LoVo (cell line): ENCODE measurements around the gene AP3S1.
A peak's percentile ranks its signal among the peaks of the same experiment; 100 is the strongest.

Source experiments
- DNase-seq: peaks from one replicate; pipeline ENCODE4 v3.0.0-alpha.2; 2016; ENCODE audit warnings: low spot score

Gene AP3S1

DNA sequence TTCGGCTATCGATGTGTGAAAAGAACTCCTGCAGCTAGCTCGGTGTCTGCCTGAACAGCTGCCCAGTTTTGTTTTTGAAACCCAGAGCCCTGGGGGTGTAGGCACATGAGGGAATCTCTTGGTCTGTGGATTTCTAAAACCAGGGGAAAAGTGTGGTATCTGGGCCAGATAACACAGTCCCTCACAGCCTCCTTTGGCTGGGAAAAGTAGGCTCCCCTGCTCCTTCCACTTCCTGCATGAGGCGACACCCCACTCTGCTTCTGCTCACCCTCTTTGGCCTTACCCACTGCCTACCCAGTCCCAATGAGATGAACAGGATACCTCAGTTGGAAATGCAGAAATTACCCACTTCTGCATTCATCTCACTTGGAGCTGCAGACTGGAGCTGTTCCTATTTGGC, 15.8 kb upstream of the AP3S1 start:
- no peak for DNase-seq

DNA sequence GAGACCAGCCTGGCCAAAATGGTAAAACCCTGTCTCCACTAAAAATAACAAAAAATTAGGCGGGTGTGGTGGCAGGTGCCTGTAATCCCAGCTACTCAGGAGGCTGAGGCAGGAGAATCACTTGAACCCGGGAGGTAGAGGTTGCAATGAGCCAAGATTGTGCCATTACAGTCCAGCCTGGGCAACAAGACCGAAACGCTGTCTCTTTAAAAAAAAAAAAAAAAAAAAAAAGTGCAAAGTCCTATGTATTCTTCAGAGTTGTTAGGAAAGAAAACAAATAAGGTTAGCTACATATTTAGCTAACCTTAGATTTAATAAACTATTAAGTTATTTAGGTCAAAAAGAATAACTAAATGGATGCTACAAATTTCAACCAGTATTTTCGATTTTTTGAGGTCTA, 11.8 kb upstream of the AP3S1 start:
- DNase-seq, result no peak

DNA sequence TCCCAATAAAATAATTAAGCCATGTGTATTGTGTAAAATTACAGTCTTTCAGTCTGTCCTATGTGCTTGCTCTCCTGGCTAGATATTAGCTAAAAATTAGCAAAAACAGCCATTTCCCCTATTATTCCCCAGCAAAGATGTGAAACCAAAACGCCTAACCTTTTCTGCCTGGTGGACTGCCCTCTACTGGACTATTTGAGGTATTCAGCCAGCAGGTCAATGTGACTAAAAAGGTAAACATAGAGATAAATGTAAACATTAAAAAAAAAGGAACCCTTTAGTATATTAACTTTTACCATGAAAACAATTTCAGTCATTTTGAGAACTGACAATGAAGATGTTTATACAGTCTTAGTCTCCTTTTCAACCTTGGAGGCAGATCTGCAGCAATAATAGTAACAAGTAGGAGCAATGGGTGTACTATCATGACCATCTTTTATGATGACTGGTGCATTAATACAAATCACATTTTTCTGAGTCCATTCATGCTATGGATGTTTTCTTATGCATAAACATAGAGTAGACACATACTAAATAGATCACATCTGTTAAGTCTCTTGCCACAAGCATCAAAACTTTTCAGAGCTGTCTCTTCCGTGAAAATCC, 10.5 kb upstream of the AP3S1 start:
- DNase-seq, result peak; percentile 35

DNA sequence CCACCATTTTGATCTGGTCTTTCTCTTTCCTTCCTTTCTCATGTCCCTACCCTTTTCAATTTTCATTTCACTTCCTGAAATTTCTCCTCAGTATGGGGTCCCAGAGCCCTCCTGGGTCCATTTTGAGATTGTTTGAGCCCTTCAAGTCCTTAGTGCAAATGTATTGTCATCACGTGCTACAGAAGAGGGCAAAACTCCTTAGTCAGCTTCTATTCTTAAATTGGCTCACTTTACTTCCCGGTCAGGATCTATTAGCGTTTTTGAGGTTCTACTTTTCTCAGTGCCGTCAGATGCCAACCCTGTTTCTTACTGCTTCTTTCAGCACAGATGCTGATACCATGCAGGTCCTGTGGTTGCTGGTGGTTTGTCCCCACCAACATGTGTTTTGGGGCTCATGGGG, 6.3 kb upstream of the AP3S1 start:
- no peak for DNase-seq

DNA sequence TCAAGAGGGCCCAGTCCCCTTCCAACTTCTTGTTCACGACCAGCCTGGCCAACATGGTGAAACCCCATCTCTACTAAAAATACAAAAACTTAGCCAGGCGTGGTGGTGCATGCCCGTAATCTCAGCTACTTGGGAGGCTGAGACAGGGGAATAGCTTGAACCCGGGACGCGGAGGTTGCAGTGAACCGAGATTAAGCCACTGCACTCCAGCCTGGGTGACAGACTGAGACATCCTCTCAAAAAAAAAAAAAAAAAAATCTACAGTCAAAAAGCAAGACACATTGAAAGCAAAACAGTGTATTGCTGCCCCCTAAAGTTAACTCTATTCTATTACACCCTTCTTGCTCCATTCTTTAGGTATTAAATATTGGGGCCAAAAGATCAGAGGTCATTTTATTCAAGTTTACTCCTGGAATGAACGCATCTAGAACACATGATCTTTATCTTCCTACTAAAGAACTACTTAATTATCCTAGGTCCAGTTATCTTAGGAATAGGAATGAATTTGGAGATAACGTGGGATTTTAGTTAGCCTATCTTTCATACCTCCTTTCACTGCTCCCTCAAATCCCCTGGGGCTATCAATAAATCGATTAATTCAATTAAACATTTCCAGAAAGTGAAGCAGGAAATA, 2.7 kb upstream of the AP3S1 start:
- DNase-seq, result peak; percentile 49

DNA sequence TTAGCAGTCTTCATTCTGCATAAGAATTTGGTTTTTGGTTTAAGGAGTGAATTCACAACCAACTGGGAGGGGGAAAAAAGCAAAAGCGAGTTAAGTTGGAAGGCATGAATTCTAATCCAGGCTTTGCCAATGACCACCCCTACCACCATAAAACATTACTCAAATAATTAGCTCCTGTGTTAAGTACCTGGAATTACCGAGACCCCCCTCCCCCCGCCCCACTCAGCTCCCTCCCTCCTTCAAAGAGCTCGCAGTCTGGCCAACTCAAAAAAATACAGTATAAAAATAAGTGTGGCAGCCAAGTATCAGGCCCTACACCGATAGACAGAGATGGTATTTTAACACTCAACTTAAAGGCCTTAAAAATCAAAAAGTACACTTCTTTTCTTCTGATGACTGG, 862 bp upstream of the AP3S1 start:
- no peak for DNase-seq

DNA sequence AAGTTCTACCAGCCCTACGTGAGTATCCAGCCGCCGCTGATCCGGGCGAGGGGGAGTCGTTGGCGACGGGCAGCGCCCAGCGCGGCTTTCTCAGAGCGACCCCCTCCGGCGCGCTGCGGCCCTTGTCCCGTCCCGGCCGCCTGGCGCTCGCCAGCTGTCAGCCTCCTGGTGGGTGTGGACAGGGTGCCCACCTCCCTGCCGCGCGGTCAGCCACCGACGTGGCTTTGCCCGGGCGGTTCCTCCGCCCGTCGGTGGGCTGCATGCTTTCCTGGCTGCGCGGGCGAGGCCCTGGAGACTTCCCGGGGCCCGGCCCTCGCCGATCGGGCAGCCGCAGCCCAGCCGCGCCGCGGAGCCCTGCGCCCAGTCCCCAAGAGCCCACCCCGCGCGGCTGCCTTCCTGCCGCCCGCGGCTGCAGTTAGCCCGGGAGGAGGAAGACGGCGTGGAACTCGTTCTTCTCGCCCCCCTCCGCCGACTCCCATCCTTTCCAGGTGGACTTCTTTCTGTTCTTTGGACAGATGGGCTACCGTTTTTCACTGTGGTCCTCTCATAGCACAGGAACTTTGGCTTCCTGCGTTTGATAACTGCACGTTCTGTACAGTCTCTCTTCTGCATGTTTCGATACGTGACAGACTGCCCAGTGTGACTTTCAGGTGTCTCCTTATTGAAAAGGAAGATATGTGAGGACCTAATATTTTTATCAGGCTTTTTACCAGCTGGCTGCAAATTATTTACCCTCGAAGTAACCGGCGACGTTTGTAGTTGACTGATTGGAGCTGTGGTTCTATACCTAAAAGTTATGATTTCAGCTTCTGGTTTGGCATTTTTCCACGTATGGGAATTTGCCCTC, 577 bp downstream of the AP3S1 start:
- peak; percentile 80 for DNase-seq

DNA sequence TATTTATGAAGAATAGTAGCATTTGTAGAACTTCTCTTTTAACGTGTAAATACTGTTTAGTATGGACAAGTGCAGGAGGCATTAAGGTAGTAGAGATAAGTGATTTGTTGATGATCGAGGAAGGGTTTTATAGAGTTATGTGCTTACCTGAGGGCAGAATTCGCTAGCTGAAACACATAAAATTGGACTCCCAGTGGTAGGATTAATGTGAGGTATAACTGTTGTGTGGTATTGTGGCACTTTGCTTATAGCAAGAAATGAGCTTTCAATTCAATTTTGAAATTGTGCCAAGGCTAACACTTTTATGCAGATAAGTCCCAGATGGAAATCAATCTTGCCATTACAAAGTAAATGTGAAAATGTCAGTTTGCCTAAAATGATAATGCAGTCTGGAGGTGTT, 1.2 kb downstream of the AP3S1 start:
- DNase-seq, result no peak

DNA sequence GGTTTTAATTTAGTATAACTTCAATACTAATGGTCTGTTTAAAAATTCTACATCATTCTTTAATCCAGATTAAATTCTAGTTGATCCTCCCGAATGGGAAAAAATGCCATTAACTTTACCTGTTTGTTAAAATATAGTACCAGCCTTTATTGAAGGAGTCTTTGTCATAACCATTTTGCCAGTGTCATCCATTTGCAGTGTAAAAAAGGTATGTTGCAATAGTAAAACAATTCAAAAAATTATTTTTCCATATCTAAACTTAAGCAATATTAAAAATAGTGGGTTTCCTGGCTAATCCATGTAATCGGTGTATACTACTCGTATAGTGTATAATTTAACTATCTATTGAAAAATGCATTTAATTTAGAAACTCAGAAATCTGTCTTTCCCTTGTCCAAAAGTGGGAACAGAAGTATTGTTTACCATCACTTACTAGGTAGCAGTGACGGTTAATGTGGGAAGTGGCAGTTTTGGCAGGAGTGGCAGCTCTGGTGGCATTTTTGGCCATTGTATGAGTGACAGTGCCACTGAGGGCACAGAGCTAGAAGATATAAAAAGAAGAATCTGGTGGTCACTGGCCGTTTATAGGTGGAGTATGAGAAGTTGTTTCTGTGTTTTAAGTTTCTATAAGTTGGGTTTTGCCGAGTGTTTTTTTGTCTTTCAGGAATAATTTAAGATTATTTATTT, 1.9 kb downstream of the AP3S1 start:
- DNase-seq, result no peak

DNA sequence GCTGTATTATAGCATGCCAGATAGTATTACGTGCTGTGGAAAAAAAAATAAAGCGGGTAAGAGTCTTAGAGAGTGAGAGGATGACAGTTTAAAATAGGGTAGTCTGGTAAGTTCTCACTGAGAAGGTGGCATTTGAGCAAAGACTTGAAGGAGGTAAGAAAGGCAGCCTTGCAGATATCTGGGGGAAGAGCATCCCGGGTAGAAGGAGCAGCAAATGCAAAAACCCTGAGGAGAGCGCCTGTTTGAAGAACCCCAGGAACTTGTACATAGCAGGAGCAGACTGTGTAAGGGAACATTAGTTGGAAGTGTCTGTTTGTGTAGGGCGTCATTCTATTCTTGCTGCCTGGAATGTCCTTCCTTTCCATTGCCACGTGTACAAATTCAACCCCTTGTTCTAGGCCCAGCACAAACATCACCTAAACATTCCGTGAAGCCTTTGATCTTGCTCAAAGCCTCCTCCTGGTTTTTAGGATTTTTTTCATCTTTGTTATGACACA, 2.6 kb downstream of the AP3S1 start:
- DNase-seq, result no peak

DNA sequence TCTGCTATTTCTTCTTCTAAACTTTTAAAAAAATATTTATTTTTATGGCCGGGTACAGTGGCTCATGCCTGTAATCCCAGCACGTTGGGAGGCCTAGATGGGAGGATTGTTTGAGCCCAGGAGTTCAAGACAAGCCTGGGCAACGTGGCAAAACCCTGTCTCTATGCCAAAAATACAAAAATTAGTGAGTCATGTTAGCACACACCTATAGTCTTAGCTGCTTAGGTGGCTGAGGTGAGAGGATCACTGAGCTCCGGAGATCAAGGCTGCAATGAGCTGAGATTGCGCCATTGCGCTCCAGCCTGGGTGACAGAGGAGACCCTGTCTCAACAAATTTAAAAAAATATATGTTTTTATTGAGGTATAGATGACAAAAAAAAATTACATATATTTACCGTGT, 5.6 kb downstream of the AP3S1 start:
- no peak for DNase-seq

DNA sequence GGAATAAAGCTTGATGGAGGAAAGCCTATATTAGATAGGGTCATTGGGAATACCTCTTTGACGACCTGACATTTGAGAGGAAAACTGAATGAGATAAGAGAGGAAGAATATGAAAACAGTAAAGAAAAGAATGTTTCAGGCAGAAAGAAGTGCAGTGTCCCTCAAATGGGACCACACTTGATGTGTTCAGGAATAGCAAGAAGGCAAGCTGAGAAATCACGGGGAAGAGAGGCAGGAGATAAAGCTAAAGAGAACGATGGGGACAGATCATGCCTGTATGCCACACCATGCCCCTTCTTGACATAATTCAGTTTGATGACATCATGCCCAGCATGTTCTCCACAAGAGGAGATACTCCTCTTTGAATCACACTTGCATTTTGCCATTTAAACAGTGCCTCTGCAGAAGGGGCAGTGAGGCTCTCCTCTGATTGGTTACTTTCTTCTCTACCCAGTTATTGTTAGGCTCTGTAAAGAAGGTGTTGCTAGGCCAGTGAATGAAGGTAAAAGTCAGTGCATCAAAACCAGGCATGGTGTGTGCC, 7.6 kb downstream of the AP3S1 start:
- DNase-seq, result no peak

DNA sequence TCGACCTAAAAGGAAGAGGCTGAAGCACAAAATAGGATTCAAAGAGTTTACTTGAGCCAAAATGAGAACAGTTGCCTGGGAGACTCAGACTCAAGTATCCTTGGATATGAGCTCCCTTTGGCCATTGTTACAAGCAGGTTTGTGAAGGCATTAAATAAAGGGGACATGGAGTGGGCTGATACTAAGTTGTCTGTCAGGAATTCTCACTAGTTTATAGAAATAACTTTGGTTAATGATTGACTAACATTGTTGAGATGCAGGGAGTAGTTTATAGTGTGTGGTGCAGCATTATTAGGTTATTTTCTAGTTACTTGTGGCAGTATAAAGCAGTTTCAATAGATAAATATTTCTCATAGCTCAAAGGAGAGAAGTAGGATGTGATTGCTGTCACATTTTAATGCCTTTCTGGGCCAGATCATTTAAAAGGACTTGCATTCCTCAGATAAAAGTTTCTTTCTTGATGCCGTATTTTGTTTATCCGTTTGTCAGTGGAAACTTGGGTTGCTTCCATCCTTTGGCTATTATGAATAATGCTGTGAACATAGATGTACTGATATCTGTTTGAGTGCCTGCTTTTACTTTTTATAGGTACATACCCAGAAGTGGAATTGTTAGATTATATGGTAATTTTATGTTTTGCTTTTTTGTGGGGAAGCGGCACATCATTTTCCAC, 9.1 kb downstream of the AP3S1 start:
- DNase-seq, result peak; percentile 66

DNA sequence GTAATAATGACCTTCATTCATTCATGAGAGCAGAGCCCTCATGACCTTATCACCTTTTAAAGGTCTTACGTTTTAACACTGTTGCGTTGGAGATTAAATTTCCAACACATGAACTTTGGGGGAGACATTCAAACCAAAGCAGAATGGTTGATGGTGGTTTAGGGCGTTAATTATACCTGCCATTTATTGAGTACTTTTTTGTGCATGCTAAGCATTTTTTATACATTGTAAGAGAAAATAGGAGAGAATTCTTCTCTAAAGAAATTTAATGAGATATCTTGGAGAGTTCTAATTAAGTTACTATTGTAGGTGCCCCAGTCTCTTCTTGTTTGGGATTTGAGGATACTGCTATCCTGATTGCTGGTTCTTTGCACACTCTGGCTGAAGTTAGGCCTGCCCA, 12.4 kb downstream of the AP3S1 start:
- DNase-seq, result no peak

DNA sequence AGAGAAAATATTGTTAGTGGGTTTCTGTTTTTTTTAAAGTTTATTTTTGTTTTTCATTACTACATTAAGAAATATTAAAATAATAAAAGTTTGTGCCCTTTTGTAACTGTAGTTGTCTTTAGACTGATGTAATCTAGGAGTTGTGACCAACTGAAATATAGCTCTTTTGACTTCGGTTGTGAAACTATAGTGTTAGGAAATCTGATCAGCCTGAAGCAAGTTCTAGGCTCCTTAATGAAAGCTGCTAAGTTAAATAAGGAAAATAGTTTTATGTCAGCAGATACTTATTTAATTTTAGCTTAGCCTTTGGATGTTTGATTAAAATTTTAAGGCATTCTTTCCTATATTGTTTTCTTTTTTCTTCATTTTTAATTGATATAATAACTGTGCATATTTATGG, 14.2 kb downstream of the AP3S1 start:
- no peak for DNase-seq

DNA sequence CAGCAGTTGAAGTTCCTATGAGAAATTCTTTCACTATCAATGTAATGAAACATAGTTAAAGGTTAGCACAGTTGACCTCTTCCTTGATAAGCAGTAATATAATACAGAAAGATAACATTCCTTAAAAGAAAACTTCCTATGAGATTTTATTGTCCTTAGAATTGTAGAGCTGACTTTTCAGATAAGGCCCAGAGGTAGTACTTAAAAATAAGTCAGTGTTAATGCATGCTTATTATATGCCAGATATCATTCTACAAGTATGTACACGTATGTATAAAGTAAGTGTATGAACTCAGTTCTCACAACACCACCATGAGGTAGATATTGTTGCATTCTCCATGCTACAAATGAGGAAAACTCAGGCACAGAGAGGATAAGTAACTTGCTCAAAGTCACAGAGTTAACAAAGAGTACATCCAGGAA, 15.3 kb downstream of the AP3S1 start:
- peak; percentile 25 for DNase-seq

DNA sequence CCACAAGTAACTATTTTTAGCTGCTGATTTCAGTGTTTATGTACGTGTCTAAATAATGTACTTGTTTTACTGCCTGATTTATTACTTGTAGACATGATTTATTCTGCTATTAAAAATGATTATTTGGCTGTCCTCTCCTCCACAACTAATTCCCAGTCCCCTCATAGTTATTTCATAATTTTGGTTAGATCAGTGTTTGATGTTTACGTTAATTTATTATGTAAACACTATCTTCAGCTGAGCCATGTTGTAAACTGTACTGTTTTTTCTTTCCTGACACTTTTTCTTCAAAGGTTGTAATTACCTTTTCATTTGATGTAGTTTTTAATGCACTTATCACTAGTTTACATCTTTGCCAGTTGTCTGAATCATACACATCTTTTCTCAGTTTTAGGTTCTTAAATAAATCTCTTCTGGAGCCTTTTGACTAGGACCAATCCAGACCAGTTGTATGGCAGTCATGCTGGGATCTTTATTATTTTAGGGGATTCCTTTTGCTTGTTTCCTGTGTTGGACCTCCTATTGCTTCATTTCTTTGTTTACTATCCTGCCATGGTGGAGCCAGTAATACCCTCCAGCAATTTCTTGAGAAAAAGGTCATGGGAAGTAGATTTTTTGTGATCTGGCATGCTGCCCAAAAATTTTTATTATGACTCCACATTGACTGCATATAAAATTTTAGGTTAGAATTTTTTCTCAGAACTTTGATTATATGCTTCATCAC, 16.1 kb downstream of the AP3S1 start:
- peak; percentile 26 for DNase-seq

DNA sequence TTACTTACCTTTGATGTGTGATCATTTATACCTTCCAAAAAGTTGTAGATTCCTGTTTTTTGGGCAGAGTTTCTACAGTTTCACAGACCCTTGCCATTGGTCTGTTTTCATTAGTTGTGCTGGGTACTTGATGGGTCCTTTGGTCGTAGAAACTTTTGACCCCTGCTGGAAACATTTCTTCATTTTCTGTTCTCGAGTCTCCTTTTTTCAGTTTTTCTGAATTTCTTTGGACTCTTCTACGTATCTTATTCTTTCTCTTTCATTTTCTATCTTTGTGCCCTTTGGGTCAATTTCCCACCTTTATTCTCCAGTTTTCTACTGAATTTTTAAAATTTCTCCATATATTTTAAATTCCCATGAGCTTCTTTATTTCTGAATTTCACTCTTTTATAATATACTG, 16.7 kb downstream of the AP3S1 start:
- no peak for DNase-seq

DNA sequence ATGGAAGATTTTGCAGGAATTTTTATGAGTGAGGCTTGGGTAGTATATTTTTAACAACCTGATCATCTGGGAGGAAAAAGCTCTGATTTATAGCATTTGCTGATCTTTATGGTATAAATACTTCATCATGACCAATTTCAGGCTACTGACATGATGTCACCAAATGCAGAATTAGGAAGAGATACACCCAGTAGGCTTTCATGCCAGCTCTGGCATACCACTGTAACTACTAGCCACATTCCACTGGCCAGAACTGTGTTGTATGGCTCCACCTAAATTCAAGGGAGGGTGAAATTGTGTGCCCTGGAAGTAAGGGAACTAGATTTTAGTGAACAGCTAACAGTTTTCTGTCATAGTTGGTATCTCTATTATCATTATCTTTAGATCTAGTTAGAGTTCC, 17.6 kb downstream of the AP3S1 start:
- no peak for DNase-seq

DNA sequence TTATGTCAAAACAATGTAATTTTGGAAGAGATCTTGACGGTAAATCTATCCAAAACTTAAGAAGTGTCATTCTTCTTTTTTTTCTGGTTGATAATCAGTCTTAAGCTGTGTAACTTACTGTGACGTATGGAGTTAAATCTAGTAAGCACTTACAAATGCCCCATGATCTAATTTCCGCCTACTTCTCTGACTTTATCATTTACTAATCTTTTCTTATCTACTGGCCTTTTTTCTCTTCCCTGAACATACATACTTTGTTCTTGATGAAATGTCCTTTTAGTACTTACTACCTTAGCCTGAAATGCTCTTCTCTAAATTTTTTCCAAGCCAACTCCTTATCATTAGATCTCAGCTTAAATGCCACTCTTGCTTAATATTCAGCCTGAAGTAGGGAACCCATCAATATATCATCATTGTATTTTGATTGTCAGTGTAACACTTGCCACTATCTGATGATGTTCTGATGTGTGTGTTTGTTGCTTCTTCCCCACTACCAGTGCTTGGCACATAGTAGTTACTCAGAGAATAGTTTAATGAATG, 27.6 kb downstream of the AP3S1 start:
- no peak for DNase-seq

DNA sequence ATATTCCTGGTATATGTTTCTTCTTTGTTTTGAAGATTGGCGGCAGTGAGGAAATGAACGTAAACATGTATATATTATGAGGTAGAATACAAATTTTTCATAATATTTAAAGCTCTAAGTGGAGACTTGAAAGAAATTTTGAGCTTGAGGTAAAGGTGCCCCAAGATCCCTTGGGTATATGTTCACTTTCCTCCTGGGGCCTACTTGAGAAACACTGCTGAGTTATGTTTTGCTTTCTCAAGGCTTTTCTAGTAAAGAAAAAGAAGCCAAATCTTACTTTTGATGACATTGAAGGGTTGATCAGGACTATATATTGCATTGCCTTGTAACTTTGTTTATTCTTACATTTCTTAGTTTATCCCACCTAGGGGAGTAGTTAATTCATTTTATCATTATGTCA, 30.7 kb downstream of the AP3S1 start:
- no peak for DNase-seq
